ES-I3 (cell line): ENCODE measurements around the gene TUBAL3.
"Not testable (repeated sequence)": the region's sequence is repeated elsewhere in the genome, so short reads cannot be mapped to it uniquely, and the experiment has no call there.

Experiments
- H3K36me3 ChIP-seq: 2 replicates; pipeline ENCODE4 v1.6.1; 2013; ENCODE audit warnings: mild to moderate bottlenecking, low read length, control low read depth, moderate library complexity; ENCODE audit not compliant: insufficient read depth
- H3K4me1 ChIP-seq: 2 replicates; pipeline ENCODE4 v1.6.1; 2013; ENCODE audit warnings: mild to moderate bottlenecking, control low read depth, low read length; ENCODE audit not compliant: insufficient read depth
- H3K9ac ChIP-seq: 2 replicates; pipeline ENCODE4 v1.6.1; 2013; ENCODE audit warnings: low read depth, mild to moderate bottlenecking, low read length, moderate library complexity
- H3K9me3 ChIP-seq: 2 replicates; pipeline ENCODE4 v1.6.1; 2013; ENCODE audit warnings: mild to moderate bottlenecking, low read length, moderate library complexity; ENCODE audit not compliant: control insufficient read depth, insufficient read depth

The TUBAL3 gene

DNA sequence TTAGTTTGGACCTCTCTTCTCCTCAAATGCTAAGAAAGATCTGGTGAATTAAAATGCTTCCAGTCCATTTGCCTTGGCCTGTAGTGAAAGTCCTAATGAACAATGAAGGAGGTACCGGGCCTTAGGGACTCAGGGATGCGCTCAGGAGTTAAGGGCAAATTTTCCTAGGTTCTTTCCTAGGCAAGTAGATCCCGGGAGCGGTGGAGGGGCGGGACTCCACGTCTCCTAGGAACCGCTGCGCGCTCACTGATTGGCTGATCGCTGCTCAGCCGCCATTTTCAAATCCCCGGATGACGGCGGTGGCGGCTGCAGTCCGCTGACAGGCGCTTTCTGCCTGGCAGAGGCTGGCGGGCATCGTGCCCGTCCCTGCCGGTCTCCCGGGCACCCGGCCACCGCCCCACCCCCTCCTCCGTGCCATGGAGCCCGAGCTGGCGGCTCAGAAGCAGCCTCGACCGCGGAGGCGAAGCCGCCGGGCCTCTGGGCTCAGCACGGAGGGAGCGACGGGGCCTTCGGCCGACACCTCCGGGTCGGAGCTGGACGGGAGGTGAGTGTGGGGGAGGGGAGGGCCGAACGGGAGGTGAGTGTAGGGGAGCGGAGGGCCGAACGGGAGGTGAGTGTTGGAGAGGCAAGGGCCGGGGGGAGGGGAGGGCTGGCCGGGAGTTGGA is 7.8 kb upstream of the TUBAL3 start, which contains the start of gene NET1:
Gene NET1, plus strand, starts transcription at position 281 of the 665 bp plus-strand sequence. Its CDS starts 136 bp downstream, at position 417.
- no peaks in the 10 kb centered on the region for H3K36me3 ChIP-seq

GRCh38 chr10:5411941-5412276 is 7.3 kb upstream of the TUBAL3 start:
- peaks cover 4% of the 10 kb centered on the region; the same call in 1 of the 2 replicates for H3K9me3 ChIP-seq
- H3K9ac ChIP-seq = peak overlapping the region; percentile 70; the same call in 1 of the 2 replicates
- H3K4me1 ChIP-seq = no peaks in the 10 kb centered on the region
- H3K36me3 ChIP-seq = no peaks in the 10 kb centered on the region

More for the DNA sequence above, 7.8 kb upstream of the TUBAL3 start, which contains the start of gene NET1:
- H3K9me3 ChIP-seq = no peaks in the 10 kb centered on the region; the same call in 1 of the 2 replicates
- H3K4me1 ChIP-seq = no peaks in the 10 kb centered on the region
- H3K9ac ChIP-seq = peak within 1 kb of the TSS; percentile 76

- H3K9me3 ChIP-seq, H3K36me3 ChIP-seq, H3K4me1 ChIP-seq, H3K9ac ChIP-seq: not testable (repeated sequence)
These were observed 6.2 kb upstream of the TUBAL3 start for GRCh38 chr10:5410787-5411186.

DNA sequence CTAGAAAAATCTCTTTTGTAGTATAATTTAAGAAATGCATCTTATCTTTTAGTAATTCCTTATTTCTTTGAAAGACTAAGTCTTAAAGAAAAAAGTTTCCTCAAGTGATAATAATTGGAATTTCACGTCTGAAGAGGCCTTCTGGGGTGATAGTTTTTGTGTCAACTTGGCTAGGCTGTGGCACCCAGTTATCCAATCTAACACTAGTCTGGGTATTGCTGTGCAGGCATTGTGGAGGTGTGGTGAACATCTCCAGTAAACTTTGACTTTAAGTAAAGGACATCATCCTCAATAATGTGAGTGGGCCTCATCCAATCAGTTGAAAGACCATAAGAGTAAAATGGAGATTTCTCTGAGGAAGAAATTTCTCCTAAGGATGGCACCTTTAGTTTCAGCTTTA is 2.3 kb upstream of the TUBAL3 start:
- H3K9me3 ChIP-seq = peaks cover 6% of the 10 kb centered on the region; the same call in 1 of the 2 replicates
- no peaks in the 10 kb centered on the region for H3K4me1 ChIP-seq
- H3K36me3 ChIP-seq = no peaks in the 10 kb centered on the region
- no peak overlapping the region for H3K9ac ChIP-seq

- no peaks in the 10 kb centered on the region for H3K36me3 ChIP-seq
- H3K9ac ChIP-seq = no peak overlapping the region
- no peaks in the 10 kb centered on the region for H3K4me1 ChIP-seq
- peaks cover 6% of the 10 kb centered on the region; the same call in 1 of the 2 replicates for H3K9me3 ChIP-seq
These were observed 1.8 kb downstream of the TUBAL3 start for GRCh38 chr10:5402798-5403197.

DNA sequence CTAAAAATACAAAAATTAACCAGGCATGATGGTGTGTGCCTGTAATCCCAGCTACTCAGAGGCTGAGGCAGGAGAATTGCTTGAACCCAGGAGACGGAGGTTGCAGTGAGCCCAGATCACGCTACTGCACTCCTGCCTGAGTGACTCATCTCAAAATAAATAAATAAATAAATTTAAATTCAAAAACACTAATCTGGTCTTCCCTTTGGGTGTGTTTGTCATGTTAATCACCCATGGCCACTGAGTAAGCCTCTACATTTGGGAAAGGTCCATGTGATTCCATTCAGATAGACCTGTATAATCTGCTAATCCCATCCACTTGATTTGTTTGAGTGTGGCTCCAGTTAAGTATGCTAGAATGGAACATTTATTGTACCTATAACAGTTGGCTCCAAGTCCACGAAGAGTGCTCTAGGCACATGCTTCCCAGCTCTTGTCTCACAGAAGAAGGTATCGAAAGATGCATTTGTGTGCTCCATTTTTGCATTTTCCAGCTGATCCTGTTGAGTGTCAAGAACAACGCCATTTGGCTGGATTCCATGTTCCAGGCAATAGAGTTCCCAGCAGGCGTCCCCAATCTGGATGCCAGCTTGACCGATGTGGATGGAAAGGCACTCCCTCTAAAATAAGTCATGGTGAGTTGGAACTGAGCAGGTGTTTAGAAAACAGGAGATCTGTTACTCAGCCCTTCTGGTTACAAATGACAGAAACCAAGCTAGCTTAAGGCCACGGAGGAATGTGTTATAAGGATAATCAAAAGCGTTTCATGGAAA is 4.0 kb downstream of the TUBAL3 start:
- H3K9me3 ChIP-seq = no peaks in the 10 kb centered on the region
- no peaks in the 10 kb centered on the region for H3K36me3 ChIP-seq
- H3K9ac ChIP-seq = no peak overlapping the region
- H3K4me1 ChIP-seq = no peaks in the 10 kb centered on the region

- H3K9me3 ChIP-seq = no peaks in the 10 kb centered on the region
- no peaks in the 10 kb centered on the region for H3K36me3 ChIP-seq
- H3K4me1 ChIP-seq = no peaks in the 10 kb centered on the region
- H3K9ac ChIP-seq = no peak overlapping the region
These were observed 5.3 kb downstream of the TUBAL3 start for GRCh38 chr10:5399332-5399731.

DNA sequence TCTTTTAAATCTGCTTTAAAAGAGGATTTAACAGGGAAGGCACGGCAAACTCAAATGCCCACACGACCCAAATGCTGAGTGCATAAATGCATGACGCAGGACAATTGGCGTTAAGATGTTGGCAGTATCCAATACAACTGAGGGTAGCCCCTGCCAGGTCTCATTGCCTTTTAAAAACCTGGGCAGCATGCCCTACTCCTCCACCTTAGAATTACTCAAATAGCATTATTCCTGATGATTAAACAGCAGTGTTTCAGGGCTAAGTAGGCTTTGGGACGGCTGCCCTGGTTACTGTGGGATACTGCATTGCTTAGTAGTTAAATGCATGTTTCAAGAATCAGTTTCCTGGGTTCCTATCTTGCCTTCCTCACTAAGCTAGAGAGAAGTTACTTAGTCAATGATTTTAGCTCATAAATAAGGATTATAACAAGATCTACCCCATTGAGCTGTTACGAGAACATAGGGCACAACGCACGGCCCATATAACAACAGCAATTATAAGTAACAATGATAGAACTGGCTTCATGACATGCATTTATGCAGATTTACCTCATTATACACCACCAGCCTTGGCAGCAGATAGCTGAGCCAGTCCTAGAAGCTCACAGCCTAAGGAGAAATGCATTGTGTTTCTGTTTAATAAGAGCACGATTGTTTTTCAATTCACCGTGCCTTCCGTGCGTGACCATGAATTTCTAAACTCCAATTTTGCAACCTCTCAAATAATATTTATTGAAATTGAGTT is 7.9 kb downstream of the TUBAL3 start:
- peaks cover 6% of the 10 kb centered on the region for H3K9me3 ChIP-seq
- no peaks in the 10 kb centered on the region; the same call in 1 of the 2 replicates for H3K36me3 ChIP-seq
- H3K9ac ChIP-seq = no peak overlapping the region
- no peaks in the 10 kb centered on the region for H3K4me1 ChIP-seq

- Histone ChIP-seq H3K9me3 (peaks cover 15% of the 10 kb centered on the region), H3K9ac (no peak overlapping the region)
These were observed 9.5 kb downstream of the TUBAL3 start for GRCh38 chr10:5395168-5395567.

GRCh38 chr10:5393529-5393928 is 11.1 kb downstream of the TUBAL3 start:
- H3K9ac ChIP-seq = no peak overlapping the region
- no peaks in the 10 kb centered on the region for H3K4me1 ChIP-seq
- H3K9me3 ChIP-seq = peaks cover 15% of the 10 kb centered on the region
- H3K36me3 ChIP-seq = no peaks in the 10 kb centered on the region; the same call in 1 of the 2 replicates

More at GRCh38 chr10:5395168-5395567, 9.5 kb downstream of the TUBAL3 start:
- Histone ChIP-seq H3K4me1 (no peaks in the 10 kb centered on the region), H3K36me3 (no peaks in the 10 kb centered on the region; the same call in 1 of the 2 replicates)

- Histone ChIP-seq H3K4me1 (no peaks in the 10 kb centered on the region), H3K36me3 (no peaks in the 10 kb centered on the region; the same call in 1 of the 2 replicates), H3K9me3 (peaks cover 15% of the 10 kb centered on the region), H3K9ac (no peak overlapping the region)
These were observed 12.8 kb downstream of the TUBAL3 start for GRCh38 chr10:5391790-5392189.

DNA sequence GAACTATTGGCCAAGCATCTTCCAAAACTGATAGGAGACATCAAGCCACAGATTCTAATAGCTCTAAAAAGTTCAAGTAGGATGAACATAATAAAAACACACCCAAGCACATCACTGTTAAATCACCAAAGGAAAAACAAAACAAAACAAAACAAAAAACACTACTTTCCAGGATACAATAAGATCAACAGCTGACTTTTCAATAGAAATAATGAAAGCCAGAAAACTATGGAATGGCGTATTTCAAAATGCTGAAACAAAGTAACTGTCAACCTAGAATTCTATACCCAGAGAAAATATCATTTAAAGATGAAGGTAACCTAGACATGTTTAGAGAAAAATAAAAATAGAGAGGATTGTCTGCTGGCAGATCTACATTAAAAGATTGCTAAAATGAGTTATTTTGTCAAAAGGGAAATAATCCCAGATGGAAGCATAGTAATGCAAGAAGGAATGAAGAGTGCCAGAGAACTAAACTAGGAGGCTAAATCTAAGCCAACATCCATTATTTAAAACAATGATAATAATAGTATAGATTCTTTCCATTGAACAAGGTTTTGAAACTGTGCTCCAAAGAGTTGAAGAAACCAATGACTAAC is 13.9 kb downstream of the TUBAL3 start:
- Histone ChIP-seq H3K4me1 (no peaks in the 10 kb centered on the region), H3K36me3 (peaks cover 3% of the 10 kb centered on the region; the same call in 1 of the 2 replicates), H3K9ac (no peak overlapping the region), H3K9me3 (peaks cover 17% of the 10 kb centered on the region)

DNA sequence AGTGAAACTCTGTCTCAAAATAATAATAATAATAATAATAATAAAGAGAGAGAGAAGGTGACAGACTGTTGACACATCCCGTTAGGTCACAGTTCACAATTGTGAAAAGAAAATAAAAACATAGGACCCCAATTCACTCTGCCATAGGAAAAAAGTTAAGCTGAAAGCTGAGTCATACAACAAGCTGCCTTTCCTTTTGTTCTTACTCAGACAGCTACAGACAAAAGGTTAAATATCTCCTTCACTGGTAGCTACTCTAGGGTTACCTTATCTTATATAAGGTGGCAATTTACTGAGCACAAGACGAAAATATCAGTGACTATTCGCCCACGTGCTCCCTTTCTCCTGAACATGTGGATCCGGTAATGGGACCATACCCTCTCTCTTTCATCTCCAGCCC is 17.5 kb downstream of the TUBAL3 start:
- Histone ChIP-seq H3K4me1 (no peaks in the 10 kb centered on the region), H3K36me3 (peaks cover 3% of the 10 kb centered on the region; the same call in 1 of the 2 replicates), H3K9me3 (peaks cover 16% of the 10 kb centered on the region), H3K9ac (no peak overlapping the region)

DNA sequence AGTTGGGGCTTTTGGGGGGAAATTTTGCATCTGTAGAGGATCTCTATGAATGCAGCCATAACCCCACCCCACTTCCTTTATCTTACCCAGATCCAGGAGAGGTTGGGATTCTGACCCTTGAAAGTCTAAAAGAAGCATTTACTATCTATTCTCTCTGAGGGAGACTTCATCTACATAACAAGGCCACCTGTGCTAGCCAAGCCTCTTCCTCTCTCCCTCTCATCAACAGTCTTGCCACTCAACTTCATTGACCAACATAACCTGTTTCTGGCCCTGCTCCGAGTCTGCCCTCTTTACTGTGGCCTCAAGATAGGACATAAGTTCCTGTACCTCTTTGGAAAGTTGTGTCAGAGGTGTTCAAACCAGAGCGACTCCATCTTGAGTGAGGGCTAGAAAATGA is 19.4 kb downstream of the TUBAL3 start:
- Histone ChIP-seq H3K9me3 (peaks cover 3% of the 10 kb centered on the region; the same call in 1 of the 2 replicates), H3K4me1 (no peaks in the 10 kb centered on the region), H3K36me3 (peaks cover 3% of the 10 kb centered on the region; the same call in 1 of the 2 replicates), H3K9ac (no peak overlapping the region)
